Measurements from ENCODE around the gene TUBB1.
A peak's percentile ranks its signal among the peaks of the same experiment; 100 is the strongest.

Gene TUBB1

GRCh38 chr20:59042796-59043631, 23.8 kb downstream of the TUBB1 start:
- DNase-seq (ENCODE audit: low read depth): peak; percentile 84

DNA sequence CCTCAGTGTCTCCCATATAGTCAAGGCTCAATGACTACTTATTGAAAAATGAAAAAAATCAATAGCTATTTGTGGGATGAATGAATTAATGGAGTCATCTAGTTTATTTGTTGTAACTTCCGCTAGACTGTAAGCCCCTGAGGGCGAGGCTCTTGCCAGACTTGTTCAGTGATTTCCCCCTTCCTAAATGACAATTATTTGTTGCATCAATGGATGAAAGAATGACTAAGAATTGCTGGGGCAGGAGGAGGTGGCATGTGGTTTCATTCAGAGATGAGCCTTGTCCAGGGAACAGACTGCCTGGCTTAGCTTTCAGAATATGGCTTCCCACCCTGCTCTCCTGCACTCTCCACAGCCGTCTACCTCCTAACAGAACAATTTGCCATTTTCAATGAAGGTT, 24.5 kb downstream of the TUBB1 start:
- DNase-seq (ENCODE audit: low read depth): no peak

- DNase-seq (ENCODE audit: low read depth): no peak
Measured at GRCh38 chr20:59044295-59044694, 25.1 kb downstream of the TUBB1 start.

DNA sequence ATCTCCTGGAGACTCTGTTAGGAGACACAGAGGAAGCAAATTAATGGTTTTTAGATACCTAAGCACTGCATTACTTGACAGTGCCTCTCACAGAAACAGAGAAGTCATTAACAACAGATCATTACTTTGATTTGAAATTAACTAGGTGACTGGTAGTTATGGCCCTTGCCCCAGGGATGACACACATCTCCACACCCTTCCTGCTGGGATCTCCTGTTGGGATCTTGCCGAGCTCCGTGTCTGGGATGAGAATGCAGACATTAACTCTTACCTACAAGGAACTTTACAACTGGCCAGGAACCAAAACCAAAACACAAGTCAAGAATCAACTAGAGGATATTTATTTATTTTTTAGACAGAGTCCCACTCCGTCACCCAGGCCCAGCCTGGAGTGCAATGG, 25.6 kb downstream of the TUBB1 start:
- no peak for DNase-seq (ENCODE audit: low read depth)

- no peak for DNase-seq (ENCODE audit: low read depth)
Measured at GRCh38 chr20:59046862-59047261, 27.6 kb downstream of the TUBB1 start.

- DNase-seq (ENCODE audit: low read depth): peak; percentile 38
Measured at GRCh38 chr20:59047938-59048680, 28.9 kb downstream of the TUBB1 start.

- no peak for DNase-seq (ENCODE audit: low read depth)
Measured at GRCh38 chr20:59048681-59049030, 29.4 kb downstream of the TUBB1 start.

DNA sequence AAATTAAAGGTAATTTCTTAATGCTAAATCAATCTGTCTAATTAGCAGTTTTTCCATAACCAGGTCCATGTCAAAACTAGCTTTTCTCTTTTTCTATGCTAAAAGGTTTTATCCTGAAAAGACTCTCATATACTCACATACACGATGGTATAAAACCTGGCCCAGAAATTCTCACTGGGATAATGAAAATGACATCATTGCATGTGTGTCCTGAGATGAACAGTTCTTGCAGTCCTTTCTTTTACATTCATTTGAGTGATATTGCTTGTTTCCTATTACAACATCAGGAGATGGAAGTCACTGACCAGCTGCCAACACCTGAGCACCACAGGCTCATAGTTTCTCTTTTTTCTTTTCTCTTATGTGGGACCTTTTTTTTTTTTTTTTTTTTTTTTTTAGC, 31.2 kb downstream of the TUBB1 start:
- no peak for DNase-seq (ENCODE audit: low read depth)

GRCh38 chr20:59051666-59052185, 32.5 kb downstream of the TUBB1 start:
- no peak for DNase-seq (ENCODE audit: low read depth)

DNA sequence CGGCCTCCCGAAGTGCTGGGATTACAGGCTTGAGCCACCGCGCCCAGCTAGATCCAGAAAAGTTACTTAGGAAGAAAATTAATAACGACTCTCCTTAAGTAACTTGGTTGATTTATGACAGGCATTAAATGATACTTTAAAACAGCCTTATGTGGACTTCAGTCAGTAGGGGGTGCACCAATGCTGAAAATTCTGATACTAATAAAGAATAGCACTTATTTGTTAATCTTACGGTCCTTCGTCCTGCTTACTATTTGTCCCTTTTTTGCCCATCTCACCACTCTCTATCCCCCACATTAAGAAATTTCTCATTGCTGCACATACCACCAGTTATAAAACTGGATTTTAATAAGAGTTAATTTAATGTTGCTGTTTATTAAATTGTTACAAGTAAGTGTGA, 36.1 kb downstream of the TUBB1 start:
- DNase-seq (ENCODE audit: low read depth): no peak

DNA sequence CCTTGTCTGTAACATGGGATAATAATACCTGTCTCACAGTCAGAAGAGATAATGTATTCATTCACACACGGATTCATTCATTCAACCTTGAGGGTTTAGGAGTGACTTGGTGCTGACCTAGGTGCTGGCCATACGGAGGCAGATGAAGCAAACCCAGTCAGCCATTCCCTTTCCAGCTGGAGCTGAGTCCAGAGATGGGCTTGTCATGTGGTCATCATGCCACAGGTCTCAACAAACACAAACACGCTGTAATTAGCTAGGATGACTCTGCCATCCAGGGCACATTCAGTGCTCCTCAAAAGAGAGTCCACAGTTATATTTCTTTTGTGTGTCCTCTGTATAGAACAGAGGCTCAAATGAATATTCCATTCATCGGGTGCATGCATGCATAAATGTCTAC, 42.9 kb downstream of the TUBB1 start:
- no peak for DNase-seq (ENCODE audit: low read depth)

- DNase-seq (ENCODE audit: low read depth): peak; percentile 31
Measured at GRCh38 chr20:59063358-59064213, 44.4 kb downstream of the TUBB1 start.

DNA sequence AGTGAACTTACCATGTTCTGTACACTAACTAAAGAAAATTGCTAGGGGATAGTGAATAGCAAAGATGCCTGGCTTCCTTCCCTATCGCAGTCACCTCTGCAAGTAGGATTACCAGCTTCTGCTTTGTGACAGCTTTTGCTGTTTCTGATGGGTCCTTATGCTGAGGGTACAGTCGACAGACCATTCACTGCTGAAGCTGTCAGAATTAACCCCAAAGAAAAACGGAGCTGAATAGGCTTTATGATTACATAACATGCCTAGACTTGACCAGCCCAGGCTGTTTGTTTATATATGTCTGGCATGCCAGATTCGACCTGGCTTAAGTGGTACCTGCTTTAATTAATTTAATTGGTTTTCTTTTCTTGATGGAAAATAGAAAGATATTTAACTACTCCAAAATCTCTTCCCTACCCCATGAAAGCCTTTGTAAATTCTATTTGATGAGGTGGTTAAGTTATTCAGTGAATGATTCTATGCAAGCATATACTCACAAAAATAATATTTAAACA, 45.0 kb downstream of the TUBB1 start:
- DNase-seq (ENCODE audit: low read depth): no peak

- no peak for DNase-seq (ENCODE audit: low read depth)
Measured at GRCh38 chr20:59068534-59068933, 49.3 kb downstream of the TUBB1 start.

- DNase-seq (ENCODE audit: low read depth): no peak
Measured at GRCh38 chr20:59069026-59069425, 49.8 kb downstream of the TUBB1 start.

- no peak for DNase-seq (ENCODE audit: low read depth)
Measured at GRCh38 chr20:59071216-59071615, 52.0 kb downstream of the TUBB1 start.

- DNase-seq (ENCODE audit: low read depth): no peak
Measured at GRCh38 chr20:59073582-59073981, 54.4 kb downstream of the TUBB1 start.

DNA sequence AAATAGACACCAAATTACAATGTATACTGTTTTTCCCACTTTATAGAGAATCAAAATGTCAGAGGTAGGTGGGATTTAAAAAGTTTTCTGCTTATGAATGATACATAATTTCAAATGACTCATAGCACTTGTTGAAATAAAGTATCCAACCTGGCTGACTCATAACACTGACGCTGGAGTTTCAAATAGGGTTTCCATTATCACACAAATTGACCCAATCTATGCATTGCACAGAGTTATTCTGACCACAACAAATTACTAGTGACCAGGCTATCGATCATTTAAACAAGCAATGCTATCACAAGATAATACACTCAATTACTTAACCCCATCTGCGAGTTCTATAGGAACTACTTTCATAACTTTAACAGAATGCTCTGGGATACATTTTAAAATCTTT, 55.2 kb downstream of the TUBB1 start:
- DNase-seq (ENCODE audit: low read depth): no peak

DNA sequence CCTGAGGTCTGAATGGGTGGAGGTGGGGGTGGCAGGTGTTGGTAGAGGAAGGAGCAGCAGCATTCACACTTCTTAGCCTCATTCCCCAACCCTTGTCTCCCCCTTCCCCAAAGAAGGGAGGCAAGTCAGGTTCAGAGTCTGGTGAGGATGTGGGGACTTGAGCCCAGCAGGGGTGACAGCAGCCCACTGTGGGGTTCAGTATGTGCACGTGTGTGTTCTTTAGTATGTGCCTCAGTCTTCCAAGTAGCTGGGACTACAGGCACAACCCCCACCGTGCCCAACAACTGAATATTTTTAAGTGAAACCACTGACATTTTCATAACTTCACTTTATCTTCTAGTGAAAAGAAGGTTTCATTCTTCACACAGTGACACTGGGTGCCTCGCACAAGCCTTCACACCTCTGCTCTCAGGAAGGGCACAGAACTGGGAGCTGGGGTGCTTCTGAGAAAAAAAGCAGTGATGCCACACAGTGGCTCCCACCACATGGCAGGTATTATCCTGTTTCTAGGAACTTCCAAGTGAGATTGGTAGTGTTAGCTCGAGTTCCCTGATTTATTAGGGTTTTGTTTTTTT, 56.8 kb downstream of the TUBB1 start:
- no peak for DNase-seq (ENCODE audit: low read depth)

All from stromal cell of bone marrow (primary cell).